NB4 (cell line): ENCODE results near the gene NEK11.

Experiments used
- DNase-seq: peaks from one replicate; pipeline ENCODE4 v3.0.0; 2010; ENCODE audit warnings: low read depth
- H3K4me3 ChIP-seq: one replicate; pipeline ENCODE4 v1.5.1; 2011; ENCODE audit warnings: mild to moderate bottlenecking, low read depth, low read length, moderate library complexity
- CTCF ChIP-seq: IDR thresholded peaks from one replicate; pipeline ENCODE4 v1.5.1; 2012; ENCODE audit warnings: low read depth, low read length
- MAX ChIP-seq: IDR thresholded peaks from 2 replicates; pipeline ENCODE4 v1.6.1; 2011; ENCODE audit warnings: low read depth, low read length
- MYC ChIP-seq: IDR thresholded peaks from 2 replicates; pipeline ENCODE4 v1.6.1; 2011; ENCODE audit warnings: low read depth, low read length
- POLR2A ChIP-seq: IDR thresholded peaks from 2 replicates; pipeline ENCODE4 v1.6.1; 2011; ENCODE audit warnings: mild to moderate bottlenecking; ENCODE audit not compliant: insufficient read length; ENCODE audit errors: extremely low read depth

NEK11 gene

GRCh38 chr3:131172502-131173200 lies 146.0 kb downstream of the NEK11 start:
- DNase-seq: no peak
- H3K4me3 ChIP-seq: no peak overlapping the region
- TF ChIP-seq POLR2A (no peak), CTCF (no peak), MYC (no peak), MAX (no peak)

DNA sequence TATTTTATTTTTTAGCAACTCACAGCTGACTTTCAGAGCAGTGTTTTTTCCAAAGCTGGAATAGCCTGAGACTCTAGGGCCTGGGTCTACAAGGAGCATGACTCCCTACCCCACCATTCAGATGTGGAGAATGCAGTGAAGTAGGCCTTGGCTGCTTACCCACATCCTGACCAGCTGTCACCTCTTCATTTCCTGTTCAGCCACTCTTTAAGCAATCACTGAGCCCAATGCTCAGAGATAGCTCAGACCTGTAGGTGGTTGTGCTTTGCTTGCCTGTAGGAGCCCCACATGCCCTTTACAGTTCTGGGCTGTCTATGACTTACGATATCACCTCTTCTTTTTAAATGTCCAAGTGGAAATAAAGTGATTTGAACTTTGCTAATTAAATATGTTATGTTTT lies 148.1 kb downstream of the NEK11 start:
- H3K4me3 ChIP-seq: no peak overlapping the region
- TF ChIP-seq POLR2A: no peak
- no peak for TF ChIP-seq CTCF
- TF ChIP-seq MAX: 0 out of 2 replicates have a peak, but pooled peaks have one; percentile 37
- peak; percentile 77 for DNase-seq

DNA sequence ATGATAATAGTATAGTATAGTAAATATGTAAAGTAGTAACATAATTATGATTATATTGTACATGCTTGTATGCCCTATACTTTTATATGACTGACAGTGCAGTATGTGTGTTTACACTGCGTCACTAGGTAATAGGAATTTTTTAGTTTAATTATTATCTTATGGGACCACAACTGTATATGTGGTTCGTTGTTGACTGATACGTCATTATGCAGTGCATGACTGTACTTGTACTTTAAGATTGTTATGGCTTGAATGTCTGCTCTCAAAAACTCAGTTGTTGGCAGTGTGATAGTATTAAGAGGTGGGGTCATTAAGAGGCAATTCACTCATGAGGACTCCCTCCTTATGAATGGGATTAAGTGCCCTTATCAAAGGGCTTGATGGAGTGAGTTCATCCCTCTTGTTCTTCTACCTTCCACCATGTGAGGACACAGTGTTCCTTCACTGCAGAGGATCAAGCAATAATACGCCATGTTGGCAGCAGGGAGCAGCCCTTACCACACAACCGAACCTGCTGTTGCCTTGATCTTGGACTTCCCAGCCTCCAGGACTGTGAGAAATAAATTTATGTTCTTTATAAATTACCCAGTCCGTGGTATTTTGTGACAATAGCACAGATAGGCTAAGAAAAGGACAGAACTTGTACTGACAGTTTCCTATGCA lies 152.2 kb downstream of the NEK11 start:
- no peak overlapping the region for H3K4me3 ChIP-seq
- DNase-seq: no peak
- TF ChIP-seq CTCF (no peak), MAX (no peak), MYC (no peak), POLR2A (no peak)

DNA sequence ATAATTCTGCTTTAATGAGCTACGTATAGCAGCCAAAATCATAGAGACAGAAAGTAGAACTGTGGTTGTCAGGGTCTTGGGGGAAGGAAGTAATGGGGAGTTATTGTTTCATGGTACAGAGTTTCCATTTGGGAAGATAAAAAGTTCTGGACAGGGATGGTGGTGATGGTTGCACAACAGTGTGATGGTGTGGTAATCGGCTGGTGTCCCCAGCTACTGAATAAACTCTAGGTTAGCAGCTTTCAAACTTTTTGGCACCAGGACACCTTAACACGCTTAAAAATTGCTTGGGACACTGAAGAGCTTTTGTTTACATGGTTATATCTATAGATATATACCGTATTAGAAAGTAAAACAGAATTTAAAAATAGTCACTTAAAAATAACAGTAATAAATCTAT lies 166.0 kb downstream of the NEK11 start:
- TF ChIP-seq CTCF (no peak), MYC (no peak), MAX (no peak), POLR2A (no peak)
- no peak for DNase-seq
- no peak overlapping the region for H3K4me3 ChIP-seq

GRCh38 chr3:131193641-131194238 lies 167.1 kb downstream of the NEK11 start:
- no peak for TF ChIP-seq CTCF
- no peak for TF ChIP-seq MAX
- no peak for TF ChIP-seq MYC
- TF ChIP-seq POLR2A: no peak
- no peak for DNase-seq
- no peak overlapping the region for H3K4me3 ChIP-seq
